GM21515 (cell line): ENCODE results near the gene GMPPA.

Experiments used
- ATAC-seq: cut with Tn5 transposase; IDR thresholded peaks from one replicate; pipeline ENCODE4 v1.9.1; 2021; ENCODE audit not compliant: unreplicated experiment

The GMPPA gene

GRCh38 chr2:219501849-219502248 lies 3.2 kb downstream of the GMPPA start:
- ATAC-seq, result no peak

GRCh38 chr2:219502618-219503017 lies 3.9 kb downstream of the GMPPA start:
- ATAC-seq, result no peak

GRCh38 chr2:219505585-219505984 lies 6.9 kb downstream of the GMPPA start:
- ATAC-seq, result no peak

GRCh38 chr2:219506153-219506801 lies 7.6 kb downstream of the GMPPA start:
- no peak for ATAC-seq

GRCh38 chr2:219506802-219507526 lies 8.3 kb downstream of the GMPPA start:
- ATAC-seq, result no peak

GRCh38 chr2:219507581-219508443 lies 9.1 kb downstream of the GMPPA start:
- no peak for ATAC-seq

- no peak for ATAC-seq
Observed at GRCh38 chr2:219508444-219508734, 9.7 kb downstream of the GMPPA start.

- ATAC-seq, result no peak
Observed at GRCh38 chr2:219508971-219509779, 10.5 kb downstream of the GMPPA start.

GRCh38 chr2:219509780-219510511 lies 11.3 kb downstream of the GMPPA start:
- ATAC-seq, result no peak

GRCh38 chr2:219510512-219511135 lies 11.9 kb downstream of the GMPPA start:
- no peak for ATAC-seq

GRCh38 chr2:219511547-219512325 lies 13.0 kb downstream of the GMPPA start:
- no peak for ATAC-seq

GRCh38 chr2:219512524-219513216 lies 14.0 kb downstream of the GMPPA start:
- no peak for ATAC-seq

- no peak for ATAC-seq
Observed at GRCh38 chr2:219513787-219514186, 15.1 kb downstream of the GMPPA start.

GRCh38 chr2:219514196-219514761 lies 15.6 kb downstream of the GMPPA start, which contains the start of gene ASIC4:
Gene ASIC4, plus strand, starts transcription at chr2:219514482. Its CDS starts 243 bp downstream, at chr2:219514725.
- ATAC-seq, result no peak

GRCh38 chr2:219514836-219515235 lies 16.1 kb downstream of the GMPPA start:
- ATAC-seq, result no peak

GRCh38 chr2:219515874-219516629 lies 17.4 kb downstream of the GMPPA start:
- no peak for ATAC-seq

GRCh38 chr2:219516888-219517287 lies 18.2 kb downstream of the GMPPA start:
- ATAC-seq, result no peak
